IMR-90 (cell line): ENCODE measurements around the gene HOXB9. TPM values are rescaled to one million over a fixed set of nuclear protein-coding genes. Genes with fewer than 3 reads are reported as not detected.

Experiments
- ATAC-seq: fragments of 200-7000 bp; cut with Tn5 transposase; 2 replicates; pipeline ENCODE4 v1.9.1; 2020; ENCODE audit warnings: low read depth, mild to moderate bottlenecking, moderate library complexity
- BruUV-seq: library from RNA; stranded (reverse); fragments of 400-500 nt; replicated peaks from 2 replicates; lab custom pipeline; 2021; lab: Mats Ljungman, UMichigan
- CTCF ChIA-PET: fragments of 300-600 bp; formaldehyde crosslinking; extraction: SDS; loops from one replicate; lab custom pipeline; 2021; ENCODE audit warnings: antibody characterized with exemption; lab: Yijun Ruan, JAX
- POLR2A ChIA-PET: fragments of 300-600 bp; sonication (Branson Sonifier 250); formaldehyde crosslinking; loops from one replicate; lab custom pipeline; 2022; ENCODE audit warnings: antibody characterized with exemption; ENCODE audit not compliant: unreplicated experiment; lab: Charles Lee
- DNase-seq: peaks from one replicate; pipeline ENCODE4 v3.0.0; 2013
- H2AFZ ChIP-seq: replicated peaks from 2 replicates; pipeline ENCODE3; 2013; ENCODE audit warnings: low read length, mild to moderate bottlenecking; ENCODE audit not compliant: poor library complexity
- H2AK5ac ChIP-seq: 2 replicates; pipeline ENCODE4 v1.6.1; 2013; ENCODE audit warnings: low read depth, low read length, inconsistent platforms
- H2AK9ac ChIP-seq: replicated peaks from 2 replicates; pipeline ENCODE3; 2013; ENCODE audit warnings: mild to moderate bottlenecking, low read depth, low read length, moderate library complexity; ENCODE audit not compliant: poor library complexity
- H2BK120ac ChIP-seq: 2 replicates; pipeline ENCODE4 v1.6.1; 2013; ENCODE audit warnings: low read depth, low read length, inconsistent platforms
- H2BK15ac ChIP-seq: 3 replicates; pipeline ENCODE4 v1.6.1; 2013; ENCODE audit warnings: low read depth, low read length, inconsistent platforms
- H2BK20ac ChIP-seq: 2 replicates; pipeline ENCODE4 v1.6.1; 2013; ENCODE audit warnings: low read depth, mild to moderate bottlenecking, inconsistent platforms, low read length, moderate library complexity
- H2BK5ac ChIP-seq: 2 replicates; pipeline ENCODE4 v1.6.1; 2013; ENCODE audit warnings: mild to moderate bottlenecking, low read depth, low read length, inconsistent platforms; ENCODE audit not compliant: poor library complexity, severe bottlenecking
- H3K14ac ChIP-seq: replicated peaks from 2 replicates; pipeline ENCODE4 v1.6.1; 2013; ENCODE audit warnings: low read depth, low read length, inconsistent platforms
- H3K18ac ChIP-seq: 2 replicates; pipeline ENCODE4 v1.6.1; 2013; ENCODE audit warnings: low read depth, low read length, control low read depth
- H3K23ac ChIP-seq: 2 replicates; pipeline ENCODE4 v1.6.1; 2013; ENCODE audit warnings: low read depth, low read length, inconsistent platforms
- H3K27ac ChIP-seq: 2 replicates; pipeline ENCODE4 v1.5.1; 2013; ENCODE audit warnings: mild to moderate bottlenecking, control low read depth, low read length; ENCODE audit not compliant: insufficient read depth
- H3K27me3 ChIP-seq: 2 replicates; pipeline ENCODE4 v1.6.1; 2013; ENCODE audit warnings: low read length; ENCODE audit not compliant: control insufficient read depth, insufficient read depth
- H3K36me3 ChIP-seq: 2 replicates; pipeline ENCODE4 v1.6.1; 2013; ENCODE audit warnings: low read length, mixed read lengths; ENCODE audit not compliant: control insufficient read depth, insufficient read depth
- H3K4ac ChIP-seq: 2 replicates; pipeline ENCODE4 v1.6.1; 2013; ENCODE audit warnings: low read depth, low read length, inconsistent platforms
- H3K4me1 ChIP-seq: 2 replicates; pipeline ENCODE4 v1.6.1; 2013; ENCODE audit warnings: low read length, mixed read lengths; ENCODE audit not compliant: control insufficient read depth, insufficient read depth
- H3K4me2 ChIP-seq: 2 replicates; pipeline ENCODE4 v1.6.1; 2013; ENCODE audit warnings: low read depth, mild to moderate bottlenecking, control low read depth, low read length, moderate library complexity
- H3K4me3 ChIP-seq: 2 replicates; pipeline ENCODE4 v1.5.1; 2013; ENCODE audit warnings: low read depth, mild to moderate bottlenecking, control low read depth, low read length, moderate library complexity; ENCODE audit not compliant: insufficient read depth
- H3K56ac ChIP-seq: 2 replicates; pipeline ENCODE4 v1.6.1; 2013; ENCODE audit warnings: low read length, inconsistent platforms; ENCODE audit not compliant: insufficient read depth; ENCODE audit errors: extremely low read depth
- H3K79me1 ChIP-seq, 2 experiments: 2 replicates each; pipeline ENCODE4 v1.6.1; 2013; ENCODE audit warnings: low read length in 2 of 2, inconsistent platforms in 1 of 2, low read depth in 1 of 2
- H3K9ac ChIP-seq: 2 replicates; pipeline ENCODE4 v1.6.1; 2013; ENCODE audit warnings: low read depth, low read length, control low read depth
- H3K9me1 ChIP-seq: 2 replicates; pipeline ENCODE4 v1.6.1; 2013; ENCODE audit warnings: low read length, inconsistent platforms; ENCODE audit not compliant: insufficient read depth
- H3K9me3 ChIP-seq: 2 replicates; pipeline ENCODE4 v1.6.1; 2013; ENCODE audit warnings: low read length; ENCODE audit not compliant: control insufficient read depth, insufficient read depth
- H4K20me1 ChIP-seq: 2 replicates; pipeline ENCODE4 v1.6.1; 2013; ENCODE audit warnings: low read length, inconsistent platforms; ENCODE audit not compliant: insufficient read depth
- H4K5ac ChIP-seq: 2 replicates; pipeline ENCODE4 v1.6.1; 2013; ENCODE audit warnings: mild to moderate bottlenecking, low read depth, low read length, control low read depth
- H4K8ac ChIP-seq, 2 experiments: 2 replicates each; pipeline ENCODE4 v1.6.1; 2013; ENCODE audit warnings: low read depth in 2 of 2, low read length in 2 of 2, control low read depth in 1 of 2, inconsistent platforms in 1 of 2
- H4K91ac ChIP-seq: 2 replicates; pipeline ENCODE4 v1.6.1; 2013; ENCODE audit warnings: low read depth, low read length, inconsistent platforms; ENCODE audit not compliant: insufficient read depth
- CHD1 ChIP-seq: IDR thresholded peaks from 2 replicates; pipeline ENCODE4 v1.6.1; 2012; ENCODE audit warnings: low read depth, low read length, improper control_type of control experiment
- CTCF ChIP-seq: conservative IDR thresholded peaks from 2 replicates; pipeline ENCODE4 v1.5.1; 2012; ENCODE audit warnings: mild to moderate bottlenecking, low read depth, low read length, improper control_type of control experiment
- MAFK ChIP-seq: IDR thresholded peaks from 2 replicates; pipeline ENCODE4 v1.6.1; 2012; ENCODE audit warnings: low read depth, low read length, improper control_type of control experiment
- MAZ ChIP-seq: IDR thresholded peaks from 2 replicates; pipeline ENCODE4 v1.6.1; 2012; ENCODE audit warnings: low read depth, mild to moderate bottlenecking, low read length, improper control_type of control experiment, moderate library complexity, borderline replicate concordance
- MXI1 ChIP-seq: IDR thresholded peaks from 2 replicates; pipeline ENCODE4 v1.6.1; 2012; ENCODE audit warnings: low read depth, mild to moderate bottlenecking, low read length, moderate library complexity, borderline replicate concordance
- NFE2L2 ChIP-seq: fragments of 150-350 bp; IDR thresholded peaks from 2 replicates; pipeline ENCODE4 v1.6.1; 2016; ENCODE audit warnings: low read depth, mild to moderate bottlenecking, low read length
- POLR2A ChIP-seq: IDR thresholded peaks from 2 replicates; pipeline ENCODE4 v1.6.1; 2012; ENCODE audit warnings: mild to moderate bottlenecking, low read depth, low read length
- RAD21 ChIP-seq: IDR thresholded peaks from 2 replicates; pipeline ENCODE4 v1.6.1; 2012; ENCODE audit warnings: low read length, improper control_type of control experiment
- RFX5 ChIP-seq: IDR thresholded peaks from 2 replicates; pipeline ENCODE4 v1.8.0; 2012; ENCODE audit warnings: low read depth, mild to moderate bottlenecking, low read length, moderate library complexity
- SMC3 ChIP-seq: fragments of 150-350 bp; IDR thresholded peaks from 2 replicates; pipeline ENCODE4 v1.6.1; 2016; ENCODE audit warnings: low read depth, mild to moderate bottlenecking, antibody characterized with exemption, low read length, moderate library complexity
- WGBS, 2 experiments: methylation state at CpG; one replicate each; pipeline versions ENCODE4 v1.1.5 to v1.1.7; 2013; ENCODE audit warnings: missing lambda C conversion rate in 2 of 2; ENCODE audit not compliant: insufficient read length in 1 of 2; ENCODE audit errors: extremely low coverage in 2 of 2; 5-methylcytosine and 5-hydroxymethylcytosine counted together
- dilution Hi-C: fragments of 300-500 bp; cut with HindIII; formaldehyde crosslinking; loops from one replicate; pipeline ENCODE4 v1.14.3; 2018; ENCODE audit warnings: low sequenced_read_pairs; ENCODE audit not compliant: unreplicated experiment
- in situ Hi-C: fragments of 300-500 bp; cut with MboI; formaldehyde crosslinking; loops from 3 replicates; pipeline ENCODE4 v1.14.3; 2019; ENCODE audit warnings: low sequenced_read_pairs, inconsistent platforms, mixed read lengths
- intact Hi-C: fragments of 100-400 bp; cut with micrococcal nuclease; formaldehyde crosslinking; loops from 2 replicates; pipeline ENCODE4 v1.10.0; 2022
- polyA plus RNA-seq, 3 experiments: library from polyadenylated mRNA; depleted of rRNA; stranded (reverse); fragments of >200 nt; gene quantifications; 2 replicates each; pipeline ENCODE4 v1.2.3, GENCODE V29; 2012; ENCODE audit warnings: low replicate concordance in 1 of 3
- total RNA-seq: library from RNA; depleted of rRNA; stranded (reverse); fragments of >200 nt; gene quantifications from 2 replicates; pipeline ENCODE4 v1.2.3, GENCODE V29; 2012

HOXB9 gene
- total and polyA plus RNA-seq, 2 of the 4 experiments (the other 2 are of a cell fraction) = 0.05 TPM; not detected in 1

- peak; percentile 25; the same call in 1 of the 2 replicates for TF ChIP-seq MAZ
- TF ChIP-seq SMC3 = no peak
Measured at GRCh38 chr17:48575673-48576478, 50.3 kb downstream of the HOXB9 start (continued).

- peak overlapping the region; percentile 99 for H3K27ac ChIP-seq
- ChIA-PET POLR2A (interaction anchor here (1.1 to 1.3 kb wide), 2 partner anchors 15 to 92 kb away, joined by 3 read pairs; no protein-coding TSS in a partner anchor), CTCF (no interaction called here)
- peak overlapping the region; percentile 61 for H4K91ac ChIP-seq
- dilution Hi-C loops = no loop called here
- H4K5ac ChIP-seq = peak overlapping the region; percentile 71; the same call in 1 of the 2 replicates
- H3K9ac ChIP-seq = peak overlapping the region; percentile 96
- H2BK120ac ChIP-seq = peak overlapping the region; percentile 93
- peak overlapping the region; percentile 99 for H3K23ac ChIP-seq
- peaks cover 54% of the 10 kb centered on the region for H3K36me3 ChIP-seq
- H3K14ac ChIP-seq = peak overlapping the region; percentile 100
- H3K56ac ChIP-seq = peak overlapping the region; percentile 91; the same call in 1 of the 2 replicates
- no peak overlapping the region for H2AFZ ChIP-seq
- H3K4me1 ChIP-seq = peaks cover 20% of the 10 kb centered on the region
- no peaks in the 10 kb centered on the region for H3K9me1 ChIP-seq
- peaks cover 5% of the 10 kb centered on the region for H4K20me1 ChIP-seq
- ATAC-seq (no peak), DNase-seq (peak; percentile 64)
- peak overlapping the region; percentile 38; the same call in 1 of the 2 replicates for H2BK20ac ChIP-seq
- no peaks in the 10 kb centered on the region for H3K27me3 ChIP-seq
- TF ChIP-seq POLR2A = no peak
- no peak for TF ChIP-seq MAZ
- no peak for TF ChIP-seq MXI1
- TF ChIP-seq CTCF = no peak
- TF ChIP-seq SMC3 = no peak
- no peak for TF ChIP-seq CHD1
- no peak for TF ChIP-seq MAFK
- TF ChIP-seq RAD21 = no peak
- no peak for TF ChIP-seq NFE2L2
- no peak for TF ChIP-seq RFX5
- H2BK15ac ChIP-seq = no peak overlapping the region; the same call in 2 of the 3 replicates
- no peak overlapping the region for H2AK9ac ChIP-seq
- peak overlapping the region; percentile 96 for H3K4me2 ChIP-seq
- peak overlapping the region; percentile 99 for H3K4ac ChIP-seq
- H3K79me1 ChIP-seq = no peaks in the 10 kb centered on the region
- no peaks in the 10 kb centered on the region for H3K9me3 ChIP-seq
- peak overlapping the region; percentile 59 for H3K18ac ChIP-seq
- H4K8ac ChIP-seq = peak overlapping the region; percentile 77 to 78
- in situ Hi-C loops = no loop called here
- intact Hi-C loops = loop anchor here (2.0 kb wide), 1 partner anchor 20 kb away; no protein-coding TSS in a partner anchor
- H2AK5ac ChIP-seq = peak overlapping the region; percentile 23; the same call in 1 of the 2 replicates
- peak overlapping the region; percentile 99 for H2BK5ac ChIP-seq
- no TSS peak for BruUV-seq
- WGBS, 2 experiments = 6% methylated on average over 2 of the region's 7 CpGs; no CpG with 5 or more reads in 1 of the 2 experiments
- peak overlapping the region; percentile 31; the same call in 1 of the 2 replicates for H3K4me3 ChIP-seq
Measured at GRCh38 chr17:48575066-48575582, 51.0 kb downstream of the HOXB9 start.
